NCI-H510A treated with DMSO at 0.1 percent for 48 hours (cell line): ENCODE measurements around the gene AGTPBP1.

Source experiments
- DNase-seq: peaks from one replicate; lab custom pipeline; 2025; lab: John Stamatoyannopoulos, UW

The AGTPBP1 gene

DNA sequence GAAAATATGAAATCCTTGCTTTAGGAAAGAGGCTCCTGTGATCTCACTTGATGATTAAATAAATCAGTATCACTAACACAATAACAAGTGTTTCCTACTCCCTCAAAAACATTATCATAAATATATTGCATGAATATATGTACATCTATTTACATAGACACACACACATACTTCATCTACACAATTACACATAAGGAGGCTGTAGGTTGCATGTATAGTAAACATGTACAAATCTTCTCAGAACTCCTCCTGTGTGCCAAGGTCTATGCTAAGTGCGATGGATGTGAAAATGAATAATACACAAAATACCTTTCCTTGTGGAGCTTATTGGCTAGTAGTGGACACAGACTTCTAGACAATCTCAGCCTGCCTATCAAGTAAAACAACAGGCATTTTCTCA is 239.9 kb downstream of the AGTPBP1 start:
- no peak for DNase-seq

DNA sequence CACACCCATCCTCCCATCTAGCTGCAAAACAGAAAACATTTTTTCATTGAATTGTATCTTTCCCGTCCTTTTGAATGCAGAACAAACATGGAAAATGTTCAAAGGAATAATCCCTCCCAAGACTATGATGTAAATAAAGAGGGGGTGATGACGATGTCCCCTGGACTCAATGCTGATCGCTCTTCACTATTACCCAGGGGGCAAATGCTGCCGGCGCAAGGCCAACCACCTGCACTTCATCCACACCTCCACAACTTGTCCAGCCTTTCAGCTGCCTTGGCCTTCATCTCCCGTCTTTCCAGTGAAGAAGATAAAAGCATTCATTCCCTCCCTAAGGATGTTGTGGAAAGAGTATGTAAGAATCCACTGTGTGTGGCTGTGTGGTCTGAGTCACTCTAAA is 240.3 kb downstream of the AGTPBP1 start:
- DNase-seq: no peak
